Right renal pelvis (tissue), 4 donors: ENCODE results near the gene ERAL1. TPM values are rescaled to one million over a fixed set of nuclear protein-coding genes. Genes with fewer than 3 reads are reported as not detected.
"Not testable (repeated sequence)": the region's sequence is repeated elsewhere in the genome, so short reads cannot be mapped to it uniquely, and the experiment has no call there.

Experiments
- DNase-seq, 4 donors: peaks; one replicate each; pipeline ENCODE4 v3.0.0-alpha.2; 2013; ENCODE audit warnings: low read depth in 4 of 4, low spot score in 3 of 4, missing footprints in 1 of 4
- polyA plus RNA-seq, 4 donors: library from polyadenylated mRNA; unstranded; fragments of 120-200 nt; gene quantifications; one replicate each; pipeline ENCODE4 v1.2.1, GENCODE V29; 2013; ENCODE audit not compliant: insufficient read length in 4 of 4

Gene ERAL1
- polyA plus RNA-seq, 4 donors = 63.6 to 72.1 (median 70.8) TPM

GRCh38 chr17:28848667-28849066 lies 6.1 kb upstream of the ERAL1 start:
- DNase-seq = not testable (repeated sequence)

GRCh38 chr17:28849281-28849680 lies 5.5 kb upstream of the ERAL1 start:
- no peak for DNase-seq

- DNase-seq = no peak
These were observed 1.5 kb upstream of the ERAL1 start for GRCh38 chr17:28853295-28853694.

- DNase-seq = no peak
These were observed 492 bp downstream of the ERAL1 start for GRCh38 chr17:28855336-28855679.

GRCh38 chr17:28856028-28856574 lies 1.3 kb downstream of the ERAL1 start:
- DNase-seq = no peak

- DNase-seq = no peak
These were observed 3.3 kb downstream of the ERAL1 start for GRCh38 chr17:28857905-28858800.

- DNase-seq = no peak
These were observed 4.1 kb downstream of the ERAL1 start for GRCh38 chr17:28858801-28859355.

GRCh38 chr17:28860363-28860808 lies 5.6 kb downstream of the ERAL1 start:
- no peak for DNase-seq

- no peak for DNase-seq
These were observed 6.8 kb downstream of the ERAL1 start for GRCh38 chr17:28861393-28862203.

GRCh38 chr17:28862561-28862960 lies 7.7 kb downstream of the ERAL1 start:
- no peak for DNase-seq

GRCh38 chr17:28863953-28864352 lies 9.1 kb downstream of the ERAL1 start:
- no peak for DNase-seq

- DNase-seq = no peak
These were observed 10.4 kb downstream of the ERAL1 start for GRCh38 chr17:28864991-28865849.

GRCh38 chr17:28865946-28866752 lies 11.3 kb downstream of the ERAL1 start:
- no peak for DNase-seq

- no peak for DNase-seq
These were observed 12.5 kb downstream of the ERAL1 start for GRCh38 chr17:28867276-28867675.

- DNase-seq = no peak
These were observed 16.3 kb downstream of the ERAL1 start for GRCh38 chr17:28871056-28871579.

GRCh38 chr17:28873839-28874238 lies 19.0 kb downstream of the ERAL1 start:
- DNase-seq = no peak

- no peak for DNase-seq
These were observed 19.9 kb downstream of the ERAL1 start for GRCh38 chr17:28874750-28875149.

- DNase-seq = no peak
These were observed 21.2 kb downstream of the ERAL1 start for GRCh38 chr17:28875848-28876550.
